Endothelial cell of umbilical vein (primary cell): ENCODE results near the gene EIF3K.

Source experiments
- POLR2A ChIP-seq: IDR thresholded peaks from 2 replicates; pipeline ENCODE4 v1.6.1; 2012; ENCODE audit warnings: low read depth, mild to moderate bottlenecking, control low read depth, low read length
- TF ChIP-seq, protein P1 (sequence below), 2 donors: IDR thresholded peaks; 1 replicate in 1 of 2; 2 replicates in 1 of 2; pipeline ENCODE4 v1.5.1; 2011; ENCODE audit warnings: low read length in 2 of 2, mild to moderate bottlenecking in 2 of 2, moderate library complexity in 2 of 2, control low read depth in 1 of 2, inconsistent platforms in 1 of 2, low read depth in 1 of 2; ENCODE audit not compliant: insufficient read depth in 1 of 2; ENCODE audit errors: extremely low read depth in 1 of 2

DNA sequence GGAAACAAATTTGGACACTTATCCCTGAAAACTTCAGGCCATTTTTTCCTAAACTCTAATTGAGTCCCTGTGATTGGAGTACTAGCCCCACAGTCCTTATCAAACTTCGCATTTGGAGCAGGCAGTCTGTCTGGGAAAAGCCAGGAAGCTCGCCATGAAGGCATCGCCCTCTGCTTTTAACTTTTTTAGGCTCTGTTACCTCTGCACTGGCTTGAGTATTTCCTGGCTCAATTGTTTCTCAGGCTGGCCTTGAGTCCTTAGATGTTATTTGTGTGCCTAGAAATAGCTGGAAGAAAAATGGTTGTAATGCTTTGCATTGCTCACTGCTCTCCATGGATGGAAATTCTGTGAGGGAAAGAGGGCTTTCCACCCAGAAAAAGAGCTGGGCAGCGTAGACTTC lies 52.7 kb downstream of the EIF3K start:
- TF ChIP-seq, protein P1, sequence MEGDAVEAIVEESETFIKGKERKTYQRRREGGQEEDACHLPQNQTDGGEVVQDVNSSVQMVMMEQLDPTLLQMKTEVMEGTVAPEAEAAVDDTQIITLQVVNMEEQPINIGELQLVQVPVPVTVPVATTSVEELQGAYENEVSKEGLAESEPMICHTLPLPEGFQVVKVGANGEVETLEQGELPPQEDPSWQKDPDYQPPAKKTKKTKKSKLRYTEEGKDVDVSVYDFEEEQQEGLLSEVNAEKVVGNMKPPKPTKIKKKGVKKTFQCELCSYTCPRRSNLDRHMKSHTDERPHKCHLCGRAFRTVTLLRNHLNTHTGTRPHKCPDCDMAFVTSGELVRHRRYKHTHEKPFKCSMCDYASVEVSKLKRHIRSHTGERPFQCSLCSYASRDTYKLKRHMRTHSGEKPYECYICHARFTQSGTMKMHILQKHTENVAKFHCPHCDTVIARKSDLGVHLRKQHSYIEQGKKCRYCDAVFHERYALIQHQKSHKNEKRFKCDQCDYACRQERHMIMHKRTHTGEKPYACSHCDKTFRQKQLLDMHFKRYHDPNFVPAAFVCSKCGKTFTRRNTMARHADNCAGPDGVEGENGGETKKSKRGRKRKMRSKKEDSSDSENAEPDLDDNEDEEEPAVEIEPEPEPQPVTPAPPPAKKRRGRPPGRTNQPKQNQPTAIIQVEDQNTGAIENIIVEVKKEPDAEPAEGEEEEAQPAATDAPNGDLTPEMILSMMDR (IDR thresholded peaks at IDR 0.05; ENCODE audit: extremely low read depth in 1 of 2, insufficient read depth in 1 of 2, low read depth in 1 of 2, low read length in 2 of 2): no peak
- TF ChIP-seq POLR2A: no peak
